ENCODE results near the gene NLRX1. TPM values are rescaled to one million over a fixed set of nuclear protein-coding genes. Genes with fewer than 3 reads are reported as not detected.

The NLRX1 gene
- total RNA-seq, 1 experiment from 2014 or later: 21.4 TPM

DNA sequence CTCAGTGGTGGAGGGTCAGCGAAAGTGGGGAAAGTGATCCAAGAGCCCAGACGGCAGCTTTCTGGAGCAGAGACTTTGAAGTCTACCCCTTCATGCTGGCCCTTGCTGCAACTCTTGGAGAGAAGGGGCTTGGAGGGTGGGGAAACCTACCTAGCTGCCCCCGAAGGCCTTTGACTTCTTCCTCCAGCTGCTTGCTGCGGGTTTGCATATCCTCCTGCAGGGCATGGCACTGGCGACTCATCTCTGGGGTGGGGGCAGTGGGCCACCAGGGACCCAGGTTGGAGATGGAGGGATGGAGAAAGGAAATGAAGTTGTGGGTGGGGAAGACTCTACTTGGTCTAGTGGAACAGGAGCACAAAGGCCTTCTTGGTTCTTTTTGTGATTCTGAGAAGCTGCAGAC lies 24.5 kb downstream of the NLRX1 start:
- CTCF ChIA-PET: no interaction called here
- Histone ChIP-seq H3K4me1 (ENCODE audit: control insufficient read depth in 1 of 2, insufficient read depth in 2 of 2, low read length in 2 of 2) (peaks cover 11 to 34% of the 10 kb centered on the region in 2 experiments), H3K4me3 (replicated peaks in 1 of 2; ENCODE audit: low read depth in 1 of 2, low read length in 2 of 2) (no peak overlapping the region), H3K27ac (ENCODE audit: low read depth, low read length) (no peak overlapping the region), H3K79me2 (ENCODE audit: insufficient read depth, low read length) (no peaks in the 10 kb centered on the region), H2AFZ (ENCODE audit: low read depth, low read length, poor library complexity, severe bottlenecking) (no peak overlapping the region), H4K20me1 (ENCODE audit: insufficient read depth) (no peaks in the 10 kb centered on the region), H3K9me2 (ENCODE audit: insufficient read depth) (no peaks in the 10 kb centered on the region), H3K27me3 (ENCODE audit: insufficient read depth, low read length) (no peaks in the 10 kb centered on the region), H3K36me3 (ENCODE audit: control insufficient read depth in 1 of 2, insufficient read depth in 2 of 2, low read length in 2 of 2) (no peaks in the 10 kb centered on the region), H3K9me3 (ENCODE audit: control insufficient read depth in 1 of 2, insufficient read depth in 1 of 2, low read depth in 1 of 2, low read length in 2 of 2) (no peaks in the 10 kb centered on the region), H3K4me2 (ENCODE audit: low read length) (no peak overlapping the region), H3K9ac (ENCODE audit: low read length) (no peak overlapping the region)
- intact Hi-C loops (cut with micrococcal nuclease): no loop called here
- RAD21 ChIA-PET (ENCODE audit: low non-redundant PET in 1 of 2, low total read pairs in 2 of 2, uncharacterized antibody in 2 of 2, unreplicated experiment in 2 of 2): interaction anchor here in 1 of 2 experiments (0.6 kb wide), 1 partner anchor 9 kb away, joined by 3 read pairs; no protein-coding TSS in a partner anchor
- no TSS peak for BruUV-seq (replicated peaks)
- ATAC-seq: no peak
- POLR2A ChIA-PET: no interaction called here
- TF ChIP-seq, protein P1, sequence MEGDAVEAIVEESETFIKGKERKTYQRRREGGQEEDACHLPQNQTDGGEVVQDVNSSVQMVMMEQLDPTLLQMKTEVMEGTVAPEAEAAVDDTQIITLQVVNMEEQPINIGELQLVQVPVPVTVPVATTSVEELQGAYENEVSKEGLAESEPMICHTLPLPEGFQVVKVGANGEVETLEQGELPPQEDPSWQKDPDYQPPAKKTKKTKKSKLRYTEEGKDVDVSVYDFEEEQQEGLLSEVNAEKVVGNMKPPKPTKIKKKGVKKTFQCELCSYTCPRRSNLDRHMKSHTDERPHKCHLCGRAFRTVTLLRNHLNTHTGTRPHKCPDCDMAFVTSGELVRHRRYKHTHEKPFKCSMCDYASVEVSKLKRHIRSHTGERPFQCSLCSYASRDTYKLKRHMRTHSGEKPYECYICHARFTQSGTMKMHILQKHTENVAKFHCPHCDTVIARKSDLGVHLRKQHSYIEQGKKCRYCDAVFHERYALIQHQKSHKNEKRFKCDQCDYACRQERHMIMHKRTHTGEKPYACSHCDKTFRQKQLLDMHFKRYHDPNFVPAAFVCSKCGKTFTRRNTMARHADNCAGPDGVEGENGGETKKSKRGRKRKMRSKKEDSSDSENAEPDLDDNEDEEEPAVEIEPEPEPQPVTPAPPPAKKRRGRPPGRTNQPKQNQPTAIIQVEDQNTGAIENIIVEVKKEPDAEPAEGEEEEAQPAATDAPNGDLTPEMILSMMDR (IDR thresholded peaks at IDR 0.05 in 2 of 3, conservative IDR thresholded peaks at IDR 0.05 in 1 of 3; ENCODE audit: borderline replicate concordance in 1 of 3, insufficient read depth in 1 of 3, low read depth in 2 of 3, low read length in 2 of 3): no peak
- TF ChIP-seq REST (IDR thresholded peaks at IDR 0.05; ENCODE audit: low read depth): no peak
- TF ChIP-seq, protein P2, sequence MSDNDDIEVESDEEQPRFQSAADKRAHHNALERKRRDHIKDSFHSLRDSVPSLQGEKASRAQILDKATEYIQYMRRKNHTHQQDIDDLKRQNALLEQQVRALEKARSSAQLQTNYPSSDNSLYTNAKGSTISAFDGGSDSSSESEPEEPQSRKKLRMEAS (IDR thresholded peaks at IDR 0.05): no peak
- no peak for TF ChIP-seq FOSL1 (IDR thresholded peaks at IDR 0.05; ENCODE audit: low read depth)
- TF ChIP-seq SIN3A (IDR thresholded peaks at IDR 0.05; ENCODE audit: low read depth): no peak
- no peak for TF ChIP-seq EZH2phosphoT487 (IDR thresholded peaks at IDR 0.05; ENCODE audit: borderline replicate concordance)
- TF ChIP-seq ZNF274 (IDR thresholded peaks at IDR 0.05; ENCODE audit: low read depth, low read length): no peak
- no peak for TF ChIP-seq EGR1 (IDR thresholded peaks at IDR 0.05; ENCODE audit: low read depth)
- TF ChIP-seq ELF1 (IDR thresholded peaks at IDR 0.05; ENCODE audit: borderline replicate concordance, low read depth): no peak
- no peak for TF ChIP-seq ATF3 (IDR thresholded peaks at IDR 0.05)
- no peak for TF ChIP-seq ZFX (IDR thresholded peaks at IDR 0.05)
- TF ChIP-seq POLR2A (IDR thresholded peaks at IDR 0.05; ENCODE audit: borderline replicate concordance, extremely low read depth, insufficient read depth, insufficient read length): no peak
- TF ChIP-seq POLR2AphosphoS5 (IDR thresholded peaks at IDR 0.05; ENCODE audit: low read depth, low read length): no peak
- DNase-seq (ENCODE audit: low read depth, low spot score): no peak

Measured in HCT116 (cell line).